ENCODE measurements around the gene PPP3CA. TPM values are rescaled to one million over a fixed set of nuclear protein-coding genes. Genes with fewer than 3 reads are reported as not detected.

Gene PPP3CA
- total RNA-seq, 1 experiment from 2014 or later: 31.0 TPM

GRCh38 chr4:101147283-101147682 lies 200.0 kb downstream of the PPP3CA start:
- H3K4me3 ChIP-seq (ENCODE audit: low read depth in 2 of 2, low read length in 2 of 2): no peak overlapping the region
- intact Hi-C loops (cut with micrococcal nuclease; ENCODE audit: unreplicated experiment) (no loop called here), in situ Hi-C loops (cut with HindIII; ENCODE audit: low pct_unique_long_range_greater_than_20kb, low sequenced_read_pairs) (no loop called here)
- H3K4me1 ChIP-seq (ENCODE audit: control insufficient read depth, insufficient read depth, low read length): no peaks in the 10 kb centered on the region
- ChIA-PET CTCF (no interaction called here), POLR2A (no interaction called here)
- ATAC-seq: no peak
- DNase-seq (ENCODE audit: low read depth, low spot score): no peak
- no peaks in the 10 kb centered on the region for H3K36me3 ChIP-seq (ENCODE audit: control insufficient read depth, insufficient read depth, low read length)
- H3K9me3 ChIP-seq (ENCODE audit: control insufficient read depth, insufficient read depth, low read depth, low read length): no peaks in the 10 kb centered on the region
- no TSS peak for BruUV-seq (replicated peaks)
- TF ChIP-seq TCF7L2 (IDR thresholded peaks at IDR 0.05; ENCODE audit: low read depth, low read length) (no peak), POLR2AphosphoS5 (IDR thresholded peaks at IDR 0.05; ENCODE audit: low read depth, low read length) (no peak), CTCF (IDR thresholded peaks at IDR 0.05) (no peak), REST (IDR thresholded peaks at IDR 0.05; ENCODE audit: insufficient read depth in 1 of 2, low read depth in 2 of 2, low read length in 1 of 2) (no peak), SIN3A (IDR thresholded peaks at IDR 0.05; ENCODE audit: borderline replicate concordance, insufficient read depth, low read depth, low read length) (no peak)
- no peaks in the 10 kb centered on the region for H3K27me3 ChIP-seq (ENCODE audit: control insufficient read depth, insufficient read depth, low read length)
- no peak overlapping the region for H3K27ac ChIP-seq (ENCODE audit: low read length)

GRCh38 chr4:101145021-101145420 lies 202.3 kb downstream of the PPP3CA start:
- no peak for DNase-seq (ENCODE audit: low read depth, low spot score)
- H3K4me1 ChIP-seq (ENCODE audit: control insufficient read depth, insufficient read depth, low read length): no peaks in the 10 kb centered on the region
- no TSS peak for BruUV-seq (replicated peaks)
- CTCF ChIA-PET: interaction anchor here (0.5 kb wide), 1 partner anchor 304 kb away, joined by 3 read pairs; no protein-coding TSS in a partner anchor
- intact Hi-C loops (cut with micrococcal nuclease; ENCODE audit: unreplicated experiment) (no loop called here), in situ Hi-C loops (cut with HindIII; ENCODE audit: low pct_unique_long_range_greater_than_20kb, low sequenced_read_pairs) (no loop called here)
- no peak for ATAC-seq
- H3K4me3 ChIP-seq (ENCODE audit: low read depth in 2 of 2, low read length in 2 of 2): no peak overlapping the region
- H3K27ac ChIP-seq (ENCODE audit: low read length): no peak overlapping the region
- H3K36me3 ChIP-seq (ENCODE audit: control insufficient read depth, insufficient read depth, low read length): no peaks in the 10 kb centered on the region
- H3K27me3 ChIP-seq (ENCODE audit: control insufficient read depth, insufficient read depth, low read length): no peaks in the 10 kb centered on the region
- TF ChIP-seq TCF7L2 (IDR thresholded peaks at IDR 0.05; ENCODE audit: low read depth, low read length): no peak
- TF ChIP-seq REST (IDR thresholded peaks at IDR 0.05; ENCODE audit: insufficient read depth in 1 of 2, low read depth in 2 of 2, low read length in 1 of 2): no peak
- no peak for TF ChIP-seq SIN3A (IDR thresholded peaks at IDR 0.05; ENCODE audit: borderline replicate concordance, insufficient read depth, low read depth, low read length)
- no peak for TF ChIP-seq CTCF (IDR thresholded peaks at IDR 0.05)
- TF ChIP-seq POLR2AphosphoS5 (IDR thresholded peaks at IDR 0.05; ENCODE audit: low read depth, low read length): no peak
- POLR2A ChIA-PET: no interaction called here
- H3K9me3 ChIP-seq (ENCODE audit: control insufficient read depth, insufficient read depth, low read depth, low read length): no peaks in the 10 kb centered on the region
